GM18907 (cell line): Measurements from ENCODE around the gene AGAP3.

Experiments
- ATAC-seq: cut with Tn5 transposase; IDR thresholded peaks from one replicate; pipeline ENCODE4 v1.9.1; 2021; ENCODE audit warnings: mild to moderate bottlenecking, moderate library complexity; ENCODE audit not compliant: unreplicated experiment

Gene AGAP3

GRCh38 chr7:151134743-151135524 lies 48.7 kb downstream of the AGAP3 start:
- no peak for ATAC-seq

DNA sequence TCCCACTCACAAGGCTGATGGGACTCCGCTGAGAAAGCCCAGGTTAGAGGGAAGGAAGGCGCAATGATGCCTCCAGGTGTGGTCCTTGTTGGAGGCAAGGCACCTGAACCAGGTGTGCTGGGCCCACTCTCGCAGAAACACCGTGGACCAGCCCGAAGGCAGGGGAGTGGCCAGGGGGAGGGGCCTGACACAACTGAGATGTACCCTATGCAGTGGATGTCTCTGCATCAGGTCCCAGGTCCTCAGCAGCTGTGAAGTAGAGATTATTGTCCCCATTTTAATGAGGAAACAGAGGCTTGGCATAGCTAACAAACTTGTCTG lies 49.2 kb downstream of the AGAP3 start:
- ATAC-seq = no peak

- ATAC-seq = no peak
Measured at GRCh38 chr7:151135866-151136843, 49.9 kb downstream of the AGAP3 start.

GRCh38 chr7:151137076-151137675 lies 50.9 kb downstream of the AGAP3 start:
- no peak for ATAC-seq

GRCh38 chr7:151137791-151138152 lies 51.5 kb downstream of the AGAP3 start:
- no peak for ATAC-seq

DNA sequence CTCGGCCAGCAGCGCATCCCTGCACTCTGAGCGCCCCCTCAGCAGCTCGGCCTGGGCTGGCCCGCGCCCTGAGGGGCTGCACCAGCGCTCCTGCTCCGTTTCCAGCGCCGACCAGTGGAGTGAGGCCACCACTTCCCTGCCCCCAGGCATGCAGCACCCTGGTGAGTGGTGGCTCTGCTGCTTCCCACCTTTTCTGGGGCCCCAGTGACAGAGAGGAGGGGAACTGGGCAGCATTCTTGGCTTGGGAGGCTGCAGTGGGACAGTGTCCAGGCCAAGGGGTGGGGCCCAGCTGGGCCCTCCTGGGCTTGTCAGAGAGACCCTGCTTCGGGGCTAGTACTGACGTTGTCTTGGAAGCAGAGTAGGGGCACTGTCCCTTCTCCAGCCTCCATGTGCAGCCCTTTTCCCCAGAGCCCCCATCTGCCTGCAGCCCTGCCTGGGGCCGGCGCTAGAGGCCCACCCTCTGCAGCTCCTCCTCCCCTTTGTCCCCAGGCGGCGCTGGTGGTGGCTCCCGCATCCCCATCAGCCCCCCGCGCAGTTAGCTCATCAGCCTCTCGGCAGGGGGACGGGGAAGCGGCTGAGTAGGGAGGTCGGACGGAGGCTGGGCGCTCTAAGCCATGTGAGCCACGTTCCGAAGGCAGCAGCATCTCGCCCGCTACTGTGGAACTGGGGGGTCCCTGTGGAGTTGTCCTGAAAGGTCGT lies 52.0 kb downstream of the AGAP3 start:
- no peak for ATAC-seq

DNA sequence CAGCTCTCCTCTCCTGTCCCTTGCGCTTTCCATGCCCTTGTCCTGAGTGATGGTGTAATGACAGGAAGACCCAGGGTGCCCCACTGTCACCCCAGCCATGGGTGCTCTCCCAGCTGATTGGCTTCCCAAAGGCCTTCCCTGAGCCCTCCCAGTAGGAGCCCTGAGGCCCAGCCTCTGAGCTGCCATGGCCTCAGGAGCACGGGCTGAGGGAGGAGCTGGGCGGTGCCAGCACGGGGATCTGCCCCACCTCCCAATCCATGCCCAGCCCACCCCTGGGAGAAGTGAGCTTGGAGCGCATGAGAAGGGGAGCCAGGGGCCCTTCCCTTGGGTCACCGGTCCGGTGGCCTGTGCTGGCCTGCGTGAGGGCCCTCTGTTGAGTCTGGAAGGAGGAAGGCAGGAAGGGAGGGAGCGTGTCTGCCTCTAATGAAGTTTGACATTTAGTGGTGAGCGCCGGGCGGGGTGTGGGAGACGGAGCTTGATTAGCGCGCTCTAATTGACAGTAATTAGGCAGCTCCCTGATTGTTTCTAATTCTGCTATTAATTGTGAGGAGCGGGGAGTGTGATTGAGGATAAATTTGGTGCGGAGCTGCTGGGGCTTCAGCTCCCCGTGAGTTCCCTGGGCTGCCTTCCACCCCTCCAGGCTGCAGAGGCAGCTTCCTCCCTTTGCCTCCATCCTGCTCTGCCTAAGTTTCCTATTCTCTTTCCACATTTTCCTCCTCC lies 53.0 kb downstream of the AGAP3 start:
- no peak for ATAC-seq

GRCh38 chr7:151139791-151140190 lies 53.5 kb downstream of the AGAP3 start:
- ATAC-seq = no peak

DNA sequence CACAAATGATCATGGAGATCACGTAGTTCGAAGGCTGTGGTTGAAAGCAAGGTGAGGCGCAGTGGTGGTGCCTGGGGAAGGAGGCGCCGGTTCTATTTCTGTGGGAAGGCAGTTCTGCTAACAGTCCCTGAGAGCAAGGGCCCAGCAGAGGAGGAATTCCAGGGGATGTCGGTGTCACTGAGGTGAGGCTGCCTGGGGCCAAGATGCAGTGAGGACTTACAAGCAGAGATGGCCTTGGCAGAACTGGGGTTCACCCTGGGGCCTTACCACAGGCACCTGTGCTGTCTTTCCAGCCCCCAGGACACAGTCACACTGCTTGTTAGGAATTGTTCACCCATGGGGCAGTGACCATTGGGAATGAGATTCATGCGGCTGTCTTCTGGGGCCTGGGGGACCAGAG lies 54.6 kb downstream of the AGAP3 start:
- no peak for ATAC-seq

GRCh38 chr7:151141311-151141854 lies 55.1 kb downstream of the AGAP3 start:
- ATAC-seq = no peak

DNA sequence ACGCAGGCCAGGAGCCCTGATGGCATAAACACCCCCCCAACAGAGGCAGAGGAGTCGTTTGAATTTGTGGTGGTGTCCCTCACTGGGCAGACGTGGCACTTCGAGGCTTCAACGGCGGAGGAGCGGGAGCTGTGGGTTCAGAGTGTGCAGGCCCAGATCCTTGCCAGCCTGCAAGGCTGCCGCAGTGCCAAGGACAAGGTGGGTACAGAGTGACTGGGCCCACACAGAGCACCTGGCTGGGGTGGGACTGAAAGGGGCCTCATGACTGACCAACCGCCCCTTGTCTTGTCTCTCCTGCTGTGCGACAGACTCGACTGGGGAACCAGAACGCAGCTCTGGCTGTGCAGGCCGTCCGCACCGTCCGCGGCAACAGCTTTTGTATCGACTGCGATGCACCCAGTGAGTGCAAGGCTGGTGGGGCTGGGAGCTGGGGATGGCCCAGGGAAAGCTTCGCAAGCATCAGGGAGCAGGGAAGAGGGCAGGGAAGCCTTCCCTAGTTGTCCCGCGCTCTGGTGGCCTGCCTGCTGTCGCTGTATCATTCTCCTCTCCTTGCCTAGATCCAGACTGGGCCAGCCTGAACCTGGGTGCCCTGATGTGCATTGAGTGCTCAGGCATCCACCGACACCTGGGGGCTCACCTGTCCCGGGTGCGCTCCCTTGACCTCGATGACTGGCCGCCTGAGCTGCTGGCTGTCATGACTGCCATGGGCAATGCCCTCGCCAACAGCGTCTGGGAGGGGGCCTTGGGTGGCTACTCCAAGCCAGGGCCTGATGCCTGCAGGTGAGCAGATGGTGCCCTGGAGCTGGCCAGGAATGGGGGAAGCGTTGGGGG lies 55.8 kb downstream of the AGAP3 start:
- no peak for ATAC-seq

DNA sequence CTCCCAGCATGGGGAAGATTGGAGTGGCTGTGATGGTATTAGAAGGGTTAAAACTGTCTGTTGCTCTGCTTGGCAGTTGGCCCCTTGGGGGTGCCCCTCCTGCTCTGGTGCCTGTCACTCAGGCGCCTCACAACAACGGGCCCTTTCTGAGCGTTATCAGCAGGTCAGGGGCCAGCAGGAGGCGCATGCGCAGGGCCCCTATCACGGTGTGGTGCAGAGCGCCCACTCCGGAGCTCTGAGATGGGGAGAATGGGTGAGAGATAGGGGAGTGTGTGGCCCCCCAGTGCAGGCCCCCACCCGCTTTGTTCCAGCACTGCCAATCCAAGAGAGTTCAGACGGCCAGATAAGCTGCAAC lies 56.4 kb downstream of the AGAP3 start:
- no peak for ATAC-seq

GRCh38 chr7:151143261-151144015 lies 57.2 kb downstream of the AGAP3 start:
- no peak for ATAC-seq

GRCh38 chr7:151144387-151144786 lies 58.1 kb downstream of the AGAP3 start:
- ATAC-seq = no peak

GRCh38 chr7:151146761-151147160 lies 60.5 kb downstream of the AGAP3 start:
- no peak for ATAC-seq

- no peak for ATAC-seq
Measured at GRCh38 chr7:151148319-151149259, 62.3 kb downstream of the AGAP3 start.

- no peak for ATAC-seq
Measured at GRCh38 chr7:151150388-151150787, 64.1 kb downstream of the AGAP3 start.
